ENCODE data around the gene PFKP.

The PFKP gene

GRCh38 chr10:3069876-3070275, 2.5 kb downstream of the PFKP start:
- no peak for DNase-seq (ENCODE audit: low read depth, low spot score)

- no peak for DNase-seq (ENCODE audit: low read depth, low spot score)
Observed at GRCh38 chr10:3071405-3072198, 4.3 kb downstream of the PFKP start.

GRCh38 chr10:3072641-3073360, 5.5 kb downstream of the PFKP start:
- DNase-seq (ENCODE audit: low read depth, low spot score): no peak

GRCh38 chr10:3074145-3074665, 6.9 kb downstream of the PFKP start:
- no peak for DNase-seq (ENCODE audit: low read depth, low spot score)

GRCh38 chr10:3074985-3075600, 7.7 kb downstream of the PFKP start:
- no peak for DNase-seq (ENCODE audit: low read depth, low spot score)

GRCh38 chr10:3076138-3076537, 8.8 kb downstream of the PFKP start:
- no peak for DNase-seq (ENCODE audit: low read depth, low spot score)

- no peak for DNase-seq (ENCODE audit: low read depth, low spot score)
Observed at GRCh38 chr10:3077509-3077908, 10.2 kb downstream of the PFKP start.

GRCh38 chr10:3077940-3078630, 10.7 kb downstream of the PFKP start:
- peak; percentile 87 for DNase-seq (ENCODE audit: low read depth, low spot score)

- no peak for DNase-seq (ENCODE audit: low read depth, low spot score)
Observed at GRCh38 chr10:3081383-3081981, 14.1 kb downstream of the PFKP start.

- no peak for DNase-seq (ENCODE audit: low read depth, low spot score)
Observed at GRCh38 chr10:3082290-3082689, 14.9 kb downstream of the PFKP start.

GRCh38 chr10:3085785-3086567, 18.6 kb downstream of the PFKP start:
- no peak for DNase-seq (ENCODE audit: low read depth, low spot score)

- no peak for DNase-seq (ENCODE audit: low read depth, low spot score)
Observed at GRCh38 chr10:3090388-3090787, 23.0 kb downstream of the PFKP start.

- DNase-seq (ENCODE audit: low read depth, low spot score): no peak
Observed at GRCh38 chr10:3090914-3091787, 23.8 kb downstream of the PFKP start.

- DNase-seq (ENCODE audit: low read depth, low spot score): no peak
Observed at GRCh38 chr10:3091921-3092320, 24.6 kb downstream of the PFKP start.

GRCh38 chr10:3093996-3094395, 26.6 kb downstream of the PFKP start:
- DNase-seq (ENCODE audit: low read depth, low spot score): no peak

- no peak for DNase-seq (ENCODE audit: low read depth, low spot score)
Observed at GRCh38 chr10:3094609-3095036, 27.3 kb downstream of the PFKP start.

- peak; percentile 85 for DNase-seq (ENCODE audit: low read depth, low spot score)
Observed at GRCh38 chr10:3095373-3096139, 28.2 kb downstream of the PFKP start.

- no peak for DNase-seq (ENCODE audit: low read depth, low spot score)
Observed at GRCh38 chr10:3096149-3096548, 28.8 kb downstream of the PFKP start.

- DNase-seq (ENCODE audit: low read depth, low spot score): no peak
Observed at GRCh38 chr10:3097160-3097559, 29.8 kb downstream of the PFKP start.

Measured in brain pericyte (primary cell).